ENCODE results near the gene PEF1. TPM values are rescaled to one million over a fixed set of nuclear protein-coding genes. Genes with fewer than 3 reads are reported as not detected.
A peak's percentile ranks its signal among the peaks of the same experiment; 100 is the strongest.

The PEF1 gene
- total RNA-seq, 1 donor from 2014 or later, result 44.9 TPM

- H3K9ac ChIP-seq (ENCODE audit: low read depth in 1 of 3, low read length in 3 of 3), result peak overlapping the region in 2 of 3 donors; percentile 25 to 58
- no peak overlapping the region for H3K4me3 ChIP-seq (ENCODE audit: low read length in 3 of 3)
- H3K4me1 ChIP-seq (ENCODE audit: control insufficient read depth in 3 of 3, insufficient read depth in 3 of 3, low read length in 3 of 3), result peaks cover 22 to 55% (median 51%) of the 10 kb centered on the region in 3 donors
- peaks cover 29 to 32% (median 30%) of the 10 kb centered on the region in 3 donors for H3K36me3 ChIP-seq (ENCODE audit: control insufficient read depth in 3 of 3, insufficient read depth in 3 of 3, low read length in 3 of 3)
- peak overlapping the region; percentile 86 for H3K27ac ChIP-seq (ENCODE audit: low read depth, low read length)
- no peaks in the 10 kb centered on the region for H3K27me3 ChIP-seq (ENCODE audit: control insufficient read depth in 3 of 3, insufficient read depth in 3 of 3, low read length in 3 of 3)
- no peaks in the 10 kb centered on the region for H3K9me3 ChIP-seq (ENCODE audit: control insufficient read depth in 3 of 3, low read length in 3 of 3)
Measured at GRCh38 chr1:31626223-31627207, 18.2 kb downstream of the PEF1 start.

GRCh38 chr1:31625561-31626222 lies 19.0 kb downstream of the PEF1 start:
- Histone ChIP-seq H3K9ac (ENCODE audit: low read depth in 1 of 3, low read length in 3 of 3) (no peak overlapping the region), H3K9me3 (ENCODE audit: control insufficient read depth in 3 of 3, low read length in 3 of 3) (no peaks in the 10 kb centered on the region), H3K27me3 (ENCODE audit: control insufficient read depth in 3 of 3, insufficient read depth in 3 of 3, low read length in 3 of 3) (no peaks in the 10 kb centered on the region), H3K36me3 (ENCODE audit: control insufficient read depth in 3 of 3, insufficient read depth in 3 of 3, low read length in 3 of 3) (peaks cover 22 to 25% (median 25%) of the 10 kb centered on the region in 3 donors), H3K4me3 (ENCODE audit: low read length in 3 of 3) (no peak overlapping the region), H3K27ac (ENCODE audit: low read depth, low read length) (peak overlapping the region; percentile 51), H3K4me1 (ENCODE audit: control insufficient read depth in 3 of 3, insufficient read depth in 3 of 3, low read length in 3 of 3) (peaks cover 22 to 47% (median 45%) of the 10 kb centered on the region in 3 donors)

GRCh38 chr1:31624731-31625514 lies 19.8 kb downstream of the PEF1 start:
- peaks cover 22 to 45% (median 44%) of the 10 kb centered on the region in 3 donors for H3K4me1 ChIP-seq (ENCODE audit: control insufficient read depth in 3 of 3, insufficient read depth in 3 of 3, low read length in 3 of 3)
- H3K9me3 ChIP-seq (ENCODE audit: control insufficient read depth in 3 of 3, low read length in 3 of 3), result no peaks in the 10 kb centered on the region
- no peak overlapping the region for H3K4me3 ChIP-seq (ENCODE audit: low read length in 3 of 3)
- no peak overlapping the region for H3K9ac ChIP-seq (ENCODE audit: low read depth in 1 of 3, low read length in 3 of 3)
- H3K27ac ChIP-seq (ENCODE audit: low read depth, low read length), result no peak overlapping the region
- H3K36me3 ChIP-seq (ENCODE audit: control insufficient read depth in 3 of 3, insufficient read depth in 3 of 3, low read length in 3 of 3), result peaks cover 15 to 17% (median 17%) of the 10 kb centered on the region in 3 donors
- H3K27me3 ChIP-seq (ENCODE audit: control insufficient read depth in 3 of 3, insufficient read depth in 3 of 3, low read length in 3 of 3), result peaks cover 0 to 1% (median 0%) of the 10 kb centered on the region in 3 donors

GRCh38 chr1:31624309-31624708 lies 20.4 kb downstream of the PEF1 start:
- H3K4me3 ChIP-seq (ENCODE audit: low read length in 3 of 3), result no peak overlapping the region
- H3K9me3 ChIP-seq (ENCODE audit: control insufficient read depth in 3 of 3, low read length in 3 of 3), result no peaks in the 10 kb centered on the region
- H3K36me3 ChIP-seq (ENCODE audit: control insufficient read depth in 3 of 3, insufficient read depth in 3 of 3, low read length in 3 of 3), result peaks cover 10 to 11% (median 11%) of the 10 kb centered on the region in 3 donors
- peaks cover 22 to 44% (median 40%) of the 10 kb centered on the region in 3 donors for H3K4me1 ChIP-seq (ENCODE audit: control insufficient read depth in 3 of 3, insufficient read depth in 3 of 3, low read length in 3 of 3)
- peaks cover under 1 to 7% (median 4%) of the 10 kb centered on the region in 3 donors for H3K27me3 ChIP-seq (ENCODE audit: control insufficient read depth in 3 of 3, insufficient read depth in 3 of 3, low read length in 3 of 3)
- H3K27ac ChIP-seq (ENCODE audit: low read depth, low read length), result no peak overlapping the region
- H3K9ac ChIP-seq (ENCODE audit: low read depth in 1 of 3, low read length in 3 of 3), result no peak overlapping the region

- H3K4me1 ChIP-seq (ENCODE audit: control insufficient read depth in 3 of 3, insufficient read depth in 3 of 3, low read length in 3 of 3), result peaks cover 16 to 37% (median 31%) of the 10 kb centered on the region in 3 donors
- H3K4me3 ChIP-seq (ENCODE audit: low read length in 3 of 3), result no peak overlapping the region
- peaks cover under 1 to 4% (median 2%) of the 10 kb centered on the region in 3 donors for H3K36me3 ChIP-seq (ENCODE audit: control insufficient read depth in 3 of 3, insufficient read depth in 3 of 3, low read length in 3 of 3)
- no peak overlapping the region for H3K27ac ChIP-seq (ENCODE audit: low read depth, low read length)
- H3K9ac ChIP-seq (ENCODE audit: low read depth in 1 of 3, low read length in 3 of 3), result no peak overlapping the region
- no peaks in the 10 kb centered on the region for H3K9me3 ChIP-seq (ENCODE audit: control insufficient read depth in 3 of 3, low read length in 3 of 3)
- peaks cover 10 to 15% (median 12%) of the 10 kb centered on the region in 3 donors for H3K27me3 ChIP-seq (ENCODE audit: control insufficient read depth in 3 of 3, insufficient read depth in 3 of 3, low read length in 3 of 3)
Measured at GRCh38 chr1:31623365-31623764, 21.3 kb downstream of the PEF1 start.

GRCh38 chr1:31621847-31622730 lies 22.6 kb downstream of the PEF1 start:
- Histone ChIP-seq H3K4me3 (ENCODE audit: low read length in 3 of 3) (no peak overlapping the region), H3K36me3 (ENCODE audit: control insufficient read depth in 3 of 3, insufficient read depth in 3 of 3, low read length in 3 of 3) (no peaks in the 10 kb centered on the region), H3K4me1 (ENCODE audit: control insufficient read depth in 3 of 3, insufficient read depth in 3 of 3, low read length in 3 of 3) (peaks cover 5 to 24% (median 21%) of the 10 kb centered on the region in 3 donors), H3K27ac (ENCODE audit: low read depth, low read length) (no peak overlapping the region), H3K9ac (ENCODE audit: low read depth in 1 of 3, low read length in 3 of 3) (peak overlapping the region in 1 of 3 donors; percentile 16), H3K27me3 (ENCODE audit: control insufficient read depth in 3 of 3, insufficient read depth in 3 of 3, low read length in 3 of 3) (peaks cover 17 to 26% (median 20%) of the 10 kb centered on the region in 3 donors), H3K9me3 (ENCODE audit: control insufficient read depth in 3 of 3, low read length in 3 of 3) (no peaks in the 10 kb centered on the region)

- Histone ChIP-seq H3K36me3 (ENCODE audit: control insufficient read depth in 3 of 3, insufficient read depth in 3 of 3, low read length in 3 of 3) (no peaks in the 10 kb centered on the region), H3K9ac (ENCODE audit: low read depth in 1 of 3, low read length in 3 of 3) (no peak overlapping the region), H3K27ac (ENCODE audit: low read depth, low read length) (no peak overlapping the region), H3K27me3 (ENCODE audit: control insufficient read depth in 3 of 3, insufficient read depth in 3 of 3, low read length in 3 of 3) (peaks cover 23 to 33% (median 26%) of the 10 kb centered on the region in 3 donors), H3K4me3 (ENCODE audit: low read length in 3 of 3) (no peak overlapping the region), H3K9me3 (ENCODE audit: control insufficient read depth in 3 of 3, low read length in 3 of 3) (no peaks in the 10 kb centered on the region), H3K4me1 (ENCODE audit: control insufficient read depth in 3 of 3, insufficient read depth in 3 of 3, low read length in 3 of 3) (peaks cover 0 to 18% (median 14%) of the 10 kb centered on the region in 3 donors)
Measured at GRCh38 chr1:31621498-31621820, 23.2 kb downstream of the PEF1 start.

GRCh38 chr1:31620631-31621497 lies 23.8 kb downstream of the PEF1 start:
- H3K9me3 ChIP-seq (ENCODE audit: control insufficient read depth in 3 of 3, low read length in 3 of 3), result no peaks in the 10 kb centered on the region
- H3K27ac ChIP-seq (ENCODE audit: low read depth, low read length), result no peak overlapping the region
- H3K27me3 ChIP-seq (ENCODE audit: control insufficient read depth in 3 of 3, insufficient read depth in 3 of 3, low read length in 3 of 3), result peaks cover 29 to 37% (median 31%) of the 10 kb centered on the region in 3 donors
- H3K4me3 ChIP-seq (ENCODE audit: low read length in 3 of 3), result no peak overlapping the region
- H3K4me1 ChIP-seq (ENCODE audit: control insufficient read depth in 3 of 3, insufficient read depth in 3 of 3, low read length in 3 of 3), result peaks cover 0 to 12% (median 8%) of the 10 kb centered on the region in 3 donors
- H3K9ac ChIP-seq (ENCODE audit: low read depth in 1 of 3, low read length in 3 of 3), result no peak overlapping the region
- no peaks in the 10 kb centered on the region for H3K36me3 ChIP-seq (ENCODE audit: control insufficient read depth in 3 of 3, insufficient read depth in 3 of 3, low read length in 3 of 3)
